ENCODE measurements around the gene ARHGAP24. TPM values are rescaled to one million over a fixed set of nuclear protein-coding genes. Genes with fewer than 3 reads are reported as not detected.

The ARHGAP24 gene
- total and polyA plus RNA-seq, 2 of the 13 experiments (the other 11 are each of a cell fraction or from before 2014, with no cell fraction given) = 0.07 to 0.55 TPM

DNA sequence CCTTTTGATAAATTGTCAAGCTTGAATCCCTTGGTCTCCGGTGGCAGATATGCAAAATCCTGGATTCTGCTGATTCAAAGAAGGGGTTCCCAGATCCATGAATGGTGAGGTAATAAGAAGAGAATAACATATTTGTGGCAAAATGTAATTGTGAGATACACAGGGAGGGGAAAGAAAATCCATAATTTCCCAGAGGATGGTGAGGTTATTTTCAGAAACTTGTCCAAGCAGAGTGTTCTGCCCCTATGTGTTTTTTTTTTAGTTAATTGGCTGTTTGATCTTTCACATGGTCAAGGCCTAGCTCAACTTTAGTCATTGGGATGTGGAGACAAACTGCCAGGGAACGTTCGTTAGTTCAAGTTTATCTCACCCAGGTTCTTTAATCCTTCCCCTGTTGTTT, 476.1 kb downstream of the ARHGAP24 start:
- no peak for TF ChIP-seq ZNF335 (CRISPR knock-in tag; IDR thresholded peaks at IDR 0.05)
- no peak for TF ChIP-seq ZNF550 (CRISPR knock-in tag; IDR thresholded peaks at IDR 0.05; ENCODE audit: borderline replicate concordance)
- TF ChIP-seq U2AF1 (optimal IDR thresholded peaks at IDR 0.05; ENCODE audit: low read depth, low read length) = no peak
- TF ChIP-seq ZNF556 (CRISPR knock-in tag; IDR thresholded peaks at IDR 0.05; ENCODE audit: borderline replicate concordance) = no peak
- TF ChIP-seq FOXP1 (IDR thresholded peaks at IDR 0.05) = no peak
- TF ChIP-seq FOXP1 (CRISPR knock-in tag; IDR thresholded peaks at IDR 0.05) = no peak
- no peak for TF ChIP-seq SOX6 (IDR thresholded peaks at IDR 0.05)
- no peak for TF ChIP-seq SOX6 (CRISPR knock-in tag; IDR thresholded peaks at IDR 0.05)
- TF ChIP-seq ZNF143 (CRISPR knock-in tag; IDR thresholded peaks at IDR 0.05) = no peak
- TF ChIP-seq NFYB (CRISPR knock-in tag; IDR thresholded peaks at IDR 0.05) = no peak
- TF ChIP-seq ZNF557 (CRISPR knock-in tag; IDR thresholded peaks at IDR 0.05) = no peak
- TF ChIP-seq NCOA2 (CRISPR knock-in tag; IDR thresholded peaks at IDR 0.05) = no peak
- no peak for TF ChIP-seq CBX2 (IDR thresholded peaks at IDR 0.05; ENCODE audit: low read depth, low read length)
- TF ChIP-seq CBX2 (CRISPR knock-in tag; IDR thresholded peaks at IDR 0.05; ENCODE audit: low read depth) = no peak
- TF ChIP-seq THAP11 (CRISPR knock-in tag; IDR thresholded peaks at IDR 0.05) = no peak
- TF ChIP-seq PLRG1 (conservative IDR thresholded peaks at IDR 0.05) = no peak
- no peak for TF ChIP-seq ADNP (CRISPR knock-in tag; IDR thresholded peaks at IDR 0.05)
- TF ChIP-seq RFXANK (CRISPR knock-in tag; IDR thresholded peaks at IDR 0.05) = no peak
- no peak for TF ChIP-seq NPAS2 (CRISPR knock-in tag; IDR thresholded peaks at IDR 0.05; ENCODE audit: borderline replicate concordance)
- no peak for TF ChIP-seq ZBTB3 (CRISPR knock-in tag; IDR thresholded peaks at IDR 0.05; ENCODE audit: borderline replicate concordance, low read depth)
- TF ChIP-seq DNMT3B (CRISPR knock-in tag; conservative IDR thresholded peaks at IDR 0.05) = no peak
- TF ChIP-seq ZFP36 (IDR thresholded peaks at IDR 0.05; ENCODE audit: borderline replicate concordance, low read depth, low read length, partially characterized antibody) = no peak
- TF ChIP-seq ZNF30 (CRISPR knock-in tag; IDR thresholded peaks at IDR 0.05) = no peak
- ChIA-PET POLR2A (no interaction called here), CTCF (ENCODE audit: low intra/inter-chr PET ratio, low total read pairs) (no interaction called here)
- no peaks in the 10 kb centered on the region for H3K27me3 ChIP-seq (ENCODE audit: control insufficient read depth in 1 of 2, insufficient read depth in 2 of 2, low read length in 2 of 2)
- in situ Hi-C loops (cut with HindIII; ENCODE audit: extremely low pct_ligation_motif_present, low pct_unique_long_range_greater_than_20kb) = no loop called here
- no TSS peak for BruUV-seq (replicated peaks)
- H3K36me3 ChIP-seq (replicated peaks in 1 of 2; ENCODE audit: control insufficient read depth in 1 of 2, insufficient read depth in 2 of 2, low read length in 2 of 2) = no peaks in the 10 kb centered on the region
- 79% methylated on average over 3 of the region's 3 CpGs for WGBS (ENCODE audit: low lambda C conversion rate)
- DNase-seq (ENCODE audit: low spot score) (no peak), ATAC-seq (no peak), FAIRE-seq (no peak)
- no peak overlapping the region for H3K4me2 ChIP-seq (ENCODE audit: low read depth, low read length)
- H4K20me1 ChIP-seq (ENCODE audit: insufficient read depth, low read length) = no peaks in the 10 kb centered on the region
- H3K9ac ChIP-seq (ENCODE audit: insufficient read depth, low read depth, low read length) = no peak overlapping the region
- no peak overlapping the region for H2AFZ ChIP-seq (ENCODE audit: low read length)
- H3K79me2 ChIP-seq (ENCODE audit: insufficient read depth, low read length) = no peaks in the 10 kb centered on the region
- no peak overlapping the region for H3K4me3 ChIP-seq (replicated peaks in 1 of 3; ENCODE audit: insufficient read depth in 1 of 3, low read depth in 2 of 3, low read length in 3 of 3)
- H3K4me1 ChIP-seq (ENCODE audit: insufficient read depth, low read length) = no peaks in the 10 kb centered on the region
- H3K9me3 ChIP-seq (ENCODE audit: low read length) = no peaks in the 10 kb centered on the region
- intact Hi-C loops (cut with micrococcal nuclease; ENCODE audit: unreplicated experiment) = no loop called here
- H3K27ac ChIP-seq (ENCODE audit: extremely low read length, insufficient read depth, low read length) = no peak overlapping the region

All from HepG2 (cell line).